Body of pancreas (tissue), 4 donors: ENCODE results near the gene ADAMTS2.

Experiments
- CTCF ChIP-seq, 7 experiments: fragments of 450-650 bp in 4 of 7; fragments of 200-600 bp in 3 of 7; sonication (generic) in 3 of 7; IDR thresholded peaks; one replicate each; pipeline ENCODE4 v1.5.1; 2016 to 2019; ENCODE audit warnings: antibody characterized with exemption in 7 of 7
- POLR2A ChIP-seq, 3 donors: fragments of 450-650 bp; IDR thresholded peaks; one replicate each; pipeline ENCODE4 v1.6.1; 2016; ENCODE audit warnings: antibody characterized with exemption in 3 of 3, mild to moderate bottlenecking in 2 of 3

DNA sequence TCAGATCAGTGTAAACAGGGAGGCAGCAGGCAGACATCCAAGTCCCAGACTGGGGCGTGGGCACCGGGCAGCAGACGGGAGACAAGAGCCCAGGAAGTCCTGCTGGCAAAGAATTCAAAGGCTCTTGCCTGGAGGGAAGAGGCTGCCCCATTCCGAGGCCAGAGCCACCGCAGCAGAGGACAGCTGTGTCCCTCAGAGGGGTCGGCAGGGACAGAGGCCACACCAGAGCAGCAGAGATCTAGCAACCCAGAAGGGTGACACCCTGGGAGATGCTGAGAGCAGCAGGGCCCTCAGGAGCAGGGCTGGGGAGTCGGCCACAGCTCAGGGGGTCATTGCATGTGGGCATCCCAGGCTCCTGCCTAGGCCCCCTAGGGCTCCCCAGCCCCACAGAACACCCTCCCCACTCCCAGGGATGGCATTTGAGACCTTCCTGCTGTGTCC, 29.1 kb downstream of the ADAMTS2 start:
- TF ChIP-seq CTCF (IDR thresholded peaks at IDR 0.05) (no peak), POLR2A (IDR thresholded peaks at IDR 0.05) (no peak)
